ENCODE measurements around the gene CCND3. TPM values are rescaled to one million over a fixed set of nuclear protein-coding genes. Genes with fewer than 3 reads are reported as not detected.

The CCND3 gene
- total RNA-seq, 1 experiment from 2014 or later: 26.9 TPM

DNA sequence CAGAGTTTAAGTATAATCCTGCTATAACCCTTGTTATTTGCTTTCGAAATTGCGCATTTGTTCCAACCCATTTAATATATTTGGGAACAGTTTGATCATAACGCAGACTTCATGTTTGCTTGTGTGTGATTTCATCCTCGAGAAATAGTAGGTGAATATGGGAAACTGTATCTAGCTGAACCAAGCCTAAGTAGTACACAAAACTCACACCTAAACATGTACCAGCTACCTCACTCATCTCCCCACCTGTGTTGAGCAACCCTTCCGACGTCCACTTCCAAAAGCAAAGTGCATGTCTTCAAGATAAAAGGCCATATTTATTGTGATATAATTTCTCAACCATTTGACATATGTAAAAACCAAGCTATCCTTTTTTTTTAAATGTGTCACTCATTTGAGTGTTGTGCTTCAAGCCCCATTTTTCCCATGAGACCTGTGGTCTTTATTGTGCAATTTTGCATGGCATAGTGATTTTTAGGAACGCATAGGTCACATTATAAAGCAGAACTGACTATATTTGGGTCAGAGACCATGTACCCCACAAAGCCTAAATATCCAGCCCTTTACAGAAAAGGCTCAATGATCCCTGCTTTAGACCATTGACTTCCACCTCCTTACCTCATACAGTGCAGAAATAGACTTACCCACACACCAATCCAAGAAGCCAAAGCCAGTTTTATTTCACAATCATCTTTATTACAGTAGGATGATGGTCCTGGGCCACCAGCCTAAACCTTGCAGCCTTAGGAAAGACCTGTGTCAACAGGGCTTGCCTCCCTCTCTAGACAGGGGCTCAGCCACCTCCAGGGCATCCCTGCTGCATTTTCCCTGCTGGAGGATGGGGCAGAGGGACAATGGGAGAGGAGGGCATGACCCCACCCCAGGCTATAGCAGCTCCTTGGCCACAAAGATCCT lies 7.1 kb downstream of the CCND3 start:
- peaks cover 6% of the 10 kb centered on the region for H3K36me3 ChIP-seq (ENCODE audit: control insufficient read depth, insufficient read depth, low read length)
- no peak overlapping the region for H3K4me3 ChIP-seq (ENCODE audit: low read depth, low read length)
- H3K4me1 ChIP-seq: peaks cover 25% of the 10 kb centered on the region
- H3K9me3 ChIP-seq: no peaks in the 10 kb centered on the region
- H3K36me3 Mint-ChIP-seq (ENCODE audit: insufficient read depth, unreplicated experiment): peaks cover 58% of the 10 kb centered on the region
- peak; percentile 15 to 54 for DNase-seq
- H3K27me3 ChIP-seq (replicated peaks; ENCODE audit: control insufficient read depth, insufficient read depth, low read length): no peaks in the 10 kb centered on the region
- POLR2A ChIA-PET: no interaction called here
- H3K27ac Mint-ChIP-seq (ENCODE audit: unreplicated experiment): peak overlapping the region; percentile 15
- intact Hi-C loops (cut with micrococcal nuclease; ENCODE audit: unreplicated experiment): loop anchor here (5.0 kb wide), 1 partner anchor 132 kb away; no protein-coding TSS in a partner anchor
- H3K27me3 Mint-ChIP-seq (ENCODE audit: insufficient read depth, unreplicated experiment): no peaks in the 10 kb centered on the region
- H3K4me1 Mint-ChIP-seq (ENCODE audit: low read depth, unreplicated experiment): peaks cover 7% of the 10 kb centered on the region
- no peak overlapping the region for H3K4me3 Mint-ChIP-seq (ENCODE audit: unreplicated experiment)
- CTCF ChIA-PET: interaction anchor here (0.6 to 2.6 kb wide), 5 partner anchors 13 to 110 kb away, joined by 3 to 13 read pairs (median 4); partner anchors contain the start of genes BYSL, MED20 and USP49
- no peaks in the 10 kb centered on the region for H3K9me3 Mint-ChIP-seq (ENCODE audit: unreplicated experiment)
- BruUV-seq (replicated peaks): no TSS peak
- TF ChIP-seq, protein P1, sequence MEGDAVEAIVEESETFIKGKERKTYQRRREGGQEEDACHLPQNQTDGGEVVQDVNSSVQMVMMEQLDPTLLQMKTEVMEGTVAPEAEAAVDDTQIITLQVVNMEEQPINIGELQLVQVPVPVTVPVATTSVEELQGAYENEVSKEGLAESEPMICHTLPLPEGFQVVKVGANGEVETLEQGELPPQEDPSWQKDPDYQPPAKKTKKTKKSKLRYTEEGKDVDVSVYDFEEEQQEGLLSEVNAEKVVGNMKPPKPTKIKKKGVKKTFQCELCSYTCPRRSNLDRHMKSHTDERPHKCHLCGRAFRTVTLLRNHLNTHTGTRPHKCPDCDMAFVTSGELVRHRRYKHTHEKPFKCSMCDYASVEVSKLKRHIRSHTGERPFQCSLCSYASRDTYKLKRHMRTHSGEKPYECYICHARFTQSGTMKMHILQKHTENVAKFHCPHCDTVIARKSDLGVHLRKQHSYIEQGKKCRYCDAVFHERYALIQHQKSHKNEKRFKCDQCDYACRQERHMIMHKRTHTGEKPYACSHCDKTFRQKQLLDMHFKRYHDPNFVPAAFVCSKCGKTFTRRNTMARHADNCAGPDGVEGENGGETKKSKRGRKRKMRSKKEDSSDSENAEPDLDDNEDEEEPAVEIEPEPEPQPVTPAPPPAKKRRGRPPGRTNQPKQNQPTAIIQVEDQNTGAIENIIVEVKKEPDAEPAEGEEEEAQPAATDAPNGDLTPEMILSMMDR (IDR thresholded peaks at IDR 0.05; ENCODE audit: insufficient read depth in 1 of 2, low read depth in 1 of 2, low read length in 1 of 2, severe bottlenecking in 1 of 2, unreplicated experiment in 1 of 2): no peak

DNA sequence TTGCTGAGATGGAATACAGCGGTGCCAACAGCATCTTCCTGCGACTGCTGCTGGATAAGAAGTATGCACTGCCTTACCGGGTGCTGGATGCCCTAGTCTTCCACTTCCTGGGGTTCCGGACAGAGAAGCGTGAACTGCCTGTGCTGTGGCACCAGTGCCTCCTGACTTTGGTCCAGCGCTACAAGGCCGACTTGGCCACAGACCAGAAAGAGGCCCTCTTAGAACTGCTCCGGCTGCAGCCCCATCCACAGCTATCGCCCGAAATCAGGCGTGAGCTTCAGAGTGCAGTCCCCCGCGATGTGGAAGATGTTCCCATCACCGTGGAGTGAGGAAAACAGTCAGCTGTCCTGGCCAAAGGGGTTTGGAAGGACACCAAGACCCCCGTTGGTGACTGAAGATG lies 9.2 kb downstream of the CCND3 start:
- Mint-ChIP-seq H3K4me1 (ENCODE audit: low read depth, unreplicated experiment) (no peaks in the 10 kb centered on the region), H3K36me3 (ENCODE audit: insufficient read depth, unreplicated experiment) (peaks cover 79% of the 10 kb centered on the region), H3K9me3 (ENCODE audit: unreplicated experiment) (no peaks in the 10 kb centered on the region), H3K27me3 (ENCODE audit: insufficient read depth, unreplicated experiment) (no peaks in the 10 kb centered on the region), H3K4me3 (ENCODE audit: unreplicated experiment) (no peak overlapping the region), H3K27ac (ENCODE audit: unreplicated experiment) (no peak overlapping the region)
- BruUV-seq (replicated peaks): no TSS peak
- no peak overlapping the region for H3K4me3 ChIP-seq (ENCODE audit: low read depth, low read length)
- POLR2A ChIA-PET: no interaction called here
- CTCF ChIA-PET: interaction anchor here (0.6 to 1.2 kb wide), 2 partner anchors 11 to 85 kb away, joined by 3 to 5 read pairs; partner anchors contain the start of genes BYSL and MED20
- H3K4me1 ChIP-seq: peaks cover 16% of the 10 kb centered on the region
- peaks cover 7% of the 10 kb centered on the region for H3K36me3 ChIP-seq (ENCODE audit: control insufficient read depth, insufficient read depth, low read length)
- H3K9me3 ChIP-seq: no peaks in the 10 kb centered on the region
- no peaks in the 10 kb centered on the region for H3K27me3 ChIP-seq (replicated peaks; ENCODE audit: control insufficient read depth, insufficient read depth, low read length)
- intact Hi-C loops (cut with micrococcal nuclease; ENCODE audit: unreplicated experiment): no loop called here
- TF ChIP-seq, protein P1 (IDR thresholded peaks at IDR 0.05; ENCODE audit: insufficient read depth in 1 of 2, low read depth in 1 of 2, low read length in 1 of 2, severe bottlenecking in 1 of 2, unreplicated experiment in 1 of 2): no peak
- DNase-seq: no peak

DNA sequence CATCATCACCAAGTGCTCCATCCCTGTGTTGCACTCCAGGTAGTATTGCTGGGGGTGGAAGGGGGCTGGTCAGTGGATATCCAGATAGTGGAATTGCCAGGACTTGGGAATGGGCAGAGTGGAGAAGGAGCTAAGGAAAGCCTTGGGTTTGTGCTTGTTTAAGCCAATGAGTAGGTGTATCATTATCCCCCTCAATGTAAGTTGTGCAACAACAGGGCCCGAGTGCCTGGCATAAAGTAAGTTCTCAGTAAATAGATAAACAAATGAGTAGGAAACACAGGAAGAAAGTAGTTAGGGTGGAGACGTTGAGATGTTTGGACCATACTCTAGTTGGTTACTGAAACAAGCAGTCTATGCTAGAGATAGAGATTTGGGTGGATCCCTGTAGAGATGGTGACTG lies 9.8 kb downstream of the CCND3 start:
- CTCF ChIA-PET: no interaction called here
- POLR2A ChIA-PET: no interaction called here

More for the DNA sequence above, 9.8 kb downstream of the CCND3 start:
- H3K9me3 ChIP-seq: no peaks in the 10 kb centered on the region
- peaks cover 16% of the 10 kb centered on the region for H3K4me1 ChIP-seq
- intact Hi-C loops (cut with micrococcal nuclease; ENCODE audit: unreplicated experiment): no loop called here
- H3K4me1 Mint-ChIP-seq (ENCODE audit: low read depth, unreplicated experiment): no peaks in the 10 kb centered on the region
- H3K36me3 Mint-ChIP-seq (ENCODE audit: insufficient read depth, unreplicated experiment): peaks cover 82% of the 10 kb centered on the region
- H3K4me3 Mint-ChIP-seq (ENCODE audit: unreplicated experiment): no peak overlapping the region
- BruUV-seq (replicated peaks): no TSS peak
- peaks cover 7% of the 10 kb centered on the region for H3K36me3 ChIP-seq (ENCODE audit: control insufficient read depth, insufficient read depth, low read length)
- H3K27ac Mint-ChIP-seq (ENCODE audit: unreplicated experiment): no peak overlapping the region
- H3K9me3 Mint-ChIP-seq (ENCODE audit: unreplicated experiment): no peaks in the 10 kb centered on the region
- no peaks in the 10 kb centered on the region for H3K27me3 ChIP-seq (replicated peaks; ENCODE audit: control insufficient read depth, insufficient read depth, low read length)
- DNase-seq: no peak
- H3K27me3 Mint-ChIP-seq (ENCODE audit: insufficient read depth, unreplicated experiment): no peaks in the 10 kb centered on the region
- TF ChIP-seq, protein P1 (IDR thresholded peaks at IDR 0.05; ENCODE audit: insufficient read depth in 1 of 2, low read depth in 1 of 2, low read length in 1 of 2, severe bottlenecking in 1 of 2, unreplicated experiment in 1 of 2): no peak
- no peak overlapping the region for H3K4me3 ChIP-seq (ENCODE audit: low read depth, low read length)
